HepG2 (cell line): ENCODE results near the gene IL22RA1. TPM values are rescaled to one million over a fixed set of nuclear protein-coding genes. Genes with fewer than 3 reads are reported as not detected.

Source experiments
- ATAC-seq: fragments of 200-7000 bp; cut with Tn5 transposase; 3 replicates; pipeline ENCODE4 v1.9.1; 2020; ENCODE audit warnings: mild to moderate bottlenecking, moderate library complexity
- BruUV-seq: library from RNA; stranded (reverse); fragments of 400-500 nt; replicated peaks from 2 replicates; lab custom pipeline; 2021; lab: Mats Ljungman, UMichigan
- CTCF ChIA-PET: fragments of 300-600 bp; formaldehyde crosslinking; extraction: SDS; loops from one replicate; lab custom pipeline; 2021; ENCODE audit warnings: low total read pairs, inconsistent platforms, low intra/inter-chr PET ratio; lab: Yijun Ruan, JAX
- POLR2A ChIA-PET: fragments of 350-600 bp; sonication (Branson Sonifier 250); formaldehyde crosslinking; loops from one replicate; lab custom pipeline; 2020; ENCODE audit warnings: antibody characterized with exemption, inconsistent platforms; lab: Yijun Ruan, JAX
- DNase-seq: peaks from one replicate; pipeline ENCODE4 v3.0.0-alpha.2; 2015; ENCODE audit warnings: low spot score
- FAIRE-seq: peaks from 3 replicates; lab custom pipeline; 2011; peaks lifted over from hg19 to GRCh38; lab: Jason Lieb, UNC
- H2AFZ ChIP-seq: one replicate; pipeline ENCODE4 v1.6.1; 2011; ENCODE audit warnings: low read length, inconsistent platforms
- H3K27ac ChIP-seq: fragments of 300-600 bp; 3 replicates; pipeline ENCODE4 v1.8.0; 2011; ENCODE audit warnings: mixed run types, mild to moderate bottlenecking, mixed read lengths, low read length, inconsistent platforms; ENCODE audit not compliant: insufficient read depth; ENCODE audit errors: extremely low read length
- H3K27me3 ChIP-seq, 2 experiments: fragments of 200-600 bp in 1 of 2; 2 replicates in 1 of 2; 3 replicates in 1 of 2; pipeline versions ENCODE4 v1.6.0 to v1.8.0; 2011; ENCODE audit warnings: low read length in 2 of 2, mild to moderate bottlenecking in 2 of 2, moderate library complexity in 2 of 2, inconsistent platforms in 1 of 2; ENCODE audit not compliant: insufficient read depth in 2 of 2, control insufficient read depth in 1 of 2
- H3K36me3 ChIP-seq, 2 experiments: fragments of 200-600 bp in 1 of 2; replicated peaks in 1 of 2; 2 replicates in 1 of 2; 3 replicates in 1 of 2; pipeline versions ENCODE4 v1.5.1 to v1.8.0; 2011; ENCODE audit warnings: low read length in 2 of 2, inconsistent platforms in 1 of 2; ENCODE audit not compliant: insufficient read depth in 2 of 2, control insufficient read depth in 1 of 2
- H3K4me1 ChIP-seq: 2 replicates; pipeline ENCODE4 v1.5.1; 2012; ENCODE audit warnings: low read length, inconsistent platforms; ENCODE audit not compliant: insufficient read depth
- H3K4me2 ChIP-seq: 2 replicates; pipeline ENCODE4 v1.6.0; 2011; ENCODE audit warnings: low read depth, low read length, inconsistent platforms
- H3K4me3 ChIP-seq, 3 experiments: fragments of 200-600 bp in 1 of 3; sonication (generic), shearing (Covaris generic) in 1 of 3; replicated peaks in 1 of 3; 2 replicates each; pipeline ENCODE4 v1.5.1; 2011 to 2016; ENCODE audit warnings: low read length in 3 of 3, inconsistent platforms in 2 of 3, low read depth in 2 of 3, mild to moderate bottlenecking in 2 of 3, control low read depth in 1 of 3, mixed read lengths in 1 of 3; ENCODE audit not compliant: insufficient read depth in 1 of 3
- H3K79me2 ChIP-seq: one replicate; pipeline ENCODE4 v1.6.1; 2011; ENCODE audit warnings: low read length, inconsistent platforms; ENCODE audit not compliant: insufficient read depth
- H3K9ac ChIP-seq: 2 replicates; pipeline ENCODE4 v1.6.0; 2011; ENCODE audit warnings: mild to moderate bottlenecking, low read depth, low read length, inconsistent platforms; ENCODE audit not compliant: insufficient read depth
- H3K9me3 ChIP-seq: 2 replicates; pipeline ENCODE4 v1.5.1; 2012; ENCODE audit warnings: mild to moderate bottlenecking, low read length
- H4K20me1 ChIP-seq: 2 replicates; pipeline ENCODE4 v1.6.0; 2011; ENCODE audit warnings: inconsistent platforms, mild to moderate bottlenecking, low read length, moderate library complexity; ENCODE audit not compliant: insufficient read depth
- ATF7 ChIP-seq, 2 experiments: fragments of 450-650 bp in 1 of 2; sonication (generic) in 1 of 2; formaldehyde crosslinking in 1 of 2; IDR thresholded peaks; 2 replicates each; pipeline versions ENCODE4 v1.4.0 to v1.6.1; 2016 to 2020; ENCODE audit warnings: antibody characterized with exemption in 1 of 2, mild to moderate bottlenecking in 1 of 2, missing genetic modification reagents in 1 of 2
- ELF4 ChIP-seq: sonication (generic); formaldehyde crosslinking; IDR thresholded peaks from 2 replicates; pipeline ENCODE4 v1.5.0; 2020; ENCODE audit warnings: missing genetic modification reagents, mild to moderate bottlenecking, moderate library complexity, borderline replicate concordance
- HMGXB4 ChIP-seq, 2 experiments: sonication (generic) in 1 of 2; formaldehyde crosslinking in 1 of 2; IDR thresholded peaks; 2 replicates each; pipeline versions ENCODE4 v1.4.0 to v1.6.1; 2018 to 2020; ENCODE audit warnings: missing genetic modification reagents in 2 of 2, borderline replicate concordance in 1 of 2, low read depth in 1 of 2, mild to moderate bottlenecking in 1 of 2, missing biosample characterization in 1 of 2
- MAFG ChIP-seq: sonication (generic); formaldehyde crosslinking; IDR thresholded peaks from 2 replicates; pipeline ENCODE4 v1.5.1; 2020; ENCODE audit warnings: mild to moderate bottlenecking, missing genetic modification reagents
- NFYB ChIP-seq: sonication (generic); formaldehyde crosslinking; IDR thresholded peaks from 2 replicates; pipeline ENCODE4 v1.4.0; 2020; ENCODE audit warnings: missing genetic modification reagents
- PBX3 ChIP-seq: sonication (generic); formaldehyde crosslinking; IDR thresholded peaks from 2 replicates; pipeline ENCODE4 v1.8.1; 2023; ENCODE audit warnings: missing genetic modification reagents, inconsistent platforms, borderline replicate concordance
- REL ChIP-seq: sonication (generic); formaldehyde crosslinking; conservative IDR thresholded peaks from 2 replicates; pipeline ENCODE4 v1.8.0; 2022; ENCODE audit warnings: mild to moderate bottlenecking, missing genetic modification reagents, moderate library complexity
- SP5 ChIP-seq: IDR thresholded peaks from 2 replicates; pipeline ENCODE4 v1.6.1; 2016; ENCODE audit warnings: low read depth, borderline replicate concordance
- THYN1 ChIP-seq: sonication (generic); formaldehyde crosslinking; IDR thresholded peaks from 2 replicates; pipeline ENCODE4 v1.8.1; 2023; ENCODE audit warnings: low read depth, mild to moderate bottlenecking, moderate library complexity, missing genetic modification reagents, borderline replicate concordance
- ZNF44 ChIP-seq: sonication (generic); formaldehyde crosslinking; IDR thresholded peaks from 2 replicates; pipeline ENCODE4 v1.5.1; 2020; ENCODE audit warnings: mild to moderate bottlenecking, missing genetic modification reagents
- ZUFSP ChIP-seq: sonication (generic); formaldehyde crosslinking; IDR thresholded peaks from 2 replicates; pipeline ENCODE4 v1.9.0; 2021; ENCODE audit warnings: missing genetic modification reagents, mild to moderate bottlenecking, borderline replicate concordance
- in situ Hi-C: cut with HindIII; loops from 2 replicates; pipeline ENCODE4 v1.10.0; 2017; ENCODE audit warnings: low pct_unique_long_range_greater_than_20kb; ENCODE audit not compliant: extremely low pct_ligation_motif_present
- intact Hi-C: fragments of 100-400 bp; cut with micrococcal nuclease; formaldehyde crosslinking; loops from one replicate; pipeline ENCODE4 v1.10.0; 2022; ENCODE audit not compliant: unreplicated experiment
- polyA plus RNA-seq, 8 experiments: library from polyadenylated mRNA; depleted of rRNA in 3 of 8; stranded (reverse) in 7 of 8; unstranded in 1 of 8; fragments of >200 nt; fragmentation: Illumina TruSeq in 4 of 8; extraction: Trizol in 4 of 8; gene quantifications; 2 replicates each; pipeline versions ENCODE4 v1.2.1 to v1.2.3, GENCODE V29; 2011 to 2016; ENCODE audit warnings: low read depth in 4 of 8, missing spikeins in 1 of 8, mixed read lengths in 1 of 8; ENCODE audit not compliant: insufficient read depth in 1 of 8
- total RNA-seq, 5 experiments: library from RNA; depleted of rRNA; stranded (reverse); fragments of >200 nt; fragmentation: Illumina TruSeq; extraction: Trizol; gene quantifications; 2 replicates each; pipeline ENCODE4 v1.2.3, GENCODE V29; 2016; ENCODE audit warnings: low read depth in 1 of 5

IL22RA1 gene
- total and polyA plus RNA-seq, 2 of the 13 experiments (the other 11 are each of a cell fraction or from before 2014, with no cell fraction given): 4.4 to 10.2 TPM

- TF ChIP-seq PBX3: no peak
These were observed 57.4 kb downstream of the IL22RA1 start (continued) for GRCh38 chr1:24085546-24085945.

GRCh38 chr1:24085007-24085406 is 57.9 kb downstream of the IL22RA1 start:
- intact Hi-C loops (no loop called here), in situ Hi-C loops (no loop called here)
- Histone ChIP-seq H2AFZ (no peak overlapping the region), H3K27me3 (no peaks in the 10 kb centered on the region), H3K79me2 (no peaks in the 10 kb centered on the region), H3K36me3 (peaks cover 5 to 41% of the 10 kb centered on the region in 2 experiments; a peak in 4 of 5 replicates), H4K20me1 (no peaks in the 10 kb centered on the region), H3K4me2 (no peak overlapping the region), H3K9ac (no peak overlapping the region), H3K4me3 (no peak overlapping the region), H3K9me3 (no peaks in the 10 kb centered on the region), H3K4me1 (no peaks in the 10 kb centered on the region), H3K27ac (no peak overlapping the region)
- ChIA-PET CTCF (no interaction called here), POLR2A (interaction anchor here (0.9 kb wide), 1 partner anchor 27 kb away, joined by 3 read pairs; the partner anchor contains the start of gene MYOM3)
- BruUV-seq: no TSS peak
- no peak for TF ChIP-seq MAFG (CRISPR knock-in tag)
- TF ChIP-seq SP5 (CRISPR knock-in tag): no peak
- TF ChIP-seq REL (CRISPR knock-in tag): no peak
- TF ChIP-seq ATF7 (IDR thresholded peaks at IDR 0.05): no peak
- no peak for TF ChIP-seq ATF7 (CRISPR knock-in tag; IDR thresholded peaks at IDR 0.05)
- no peak for TF ChIP-seq THYN1 (CRISPR knock-in tag)
- no peak for TF ChIP-seq NFYB
- TF ChIP-seq HMGXB4 (CRISPR knock-in tag; IDR thresholded peaks at IDR 0.05; ENCODE audit: borderline replicate concordance in 1 of 2, low read depth in 1 of 2): no peak
- TF ChIP-seq ELF4 (CRISPR knock-in tag): no peak
- TF ChIP-seq ZUFSP (CRISPR knock-in tag): no peak
- TF ChIP-seq ZNF44 (CRISPR knock-in tag): no peak
- FAIRE-seq (no peak), DNase-seq (no peak), ATAC-seq (no peak)
